HepG2 (cell line): ENCODE measurements around the gene ATP7B. TPM values are rescaled to one million over a fixed set of nuclear protein-coding genes. Genes with fewer than 3 reads are reported as not detected.

Source experiments
- ATAC-seq: fragments of 200-7000 bp; cut with Tn5 transposase; 3 replicates; pipeline ENCODE4 v1.9.1; 2020; ENCODE audit warnings: mild to moderate bottlenecking, moderate library complexity
- BruUV-seq: library from RNA; stranded (reverse); fragments of 400-500 nt; replicated peaks from 2 replicates; lab custom pipeline; 2021; lab: Mats Ljungman, UMichigan
- CTCF ChIA-PET: fragments of 300-600 bp; formaldehyde crosslinking; extraction: SDS; loops from one replicate; lab custom pipeline; 2021; ENCODE audit warnings: low total read pairs, inconsistent platforms, low intra/inter-chr PET ratio; lab: Yijun Ruan, JAX
- POLR2A ChIA-PET: fragments of 350-600 bp; sonication (Branson Sonifier 250); formaldehyde crosslinking; loops from one replicate; lab custom pipeline; 2020; ENCODE audit warnings: antibody characterized with exemption, inconsistent platforms; lab: Yijun Ruan, JAX
- DNase-seq: peaks from one replicate; pipeline ENCODE4 v3.0.0-alpha.2; 2015; ENCODE audit warnings: low spot score
- FAIRE-seq: peaks from 3 replicates; lab custom pipeline; 2011; peaks lifted over from hg19 to GRCh38; lab: Jason Lieb, UNC
- H2AFZ ChIP-seq: one replicate; pipeline ENCODE4 v1.6.1; 2011; ENCODE audit warnings: low read length, inconsistent platforms
- H3K27ac ChIP-seq: fragments of 300-600 bp; 3 replicates; pipeline ENCODE4 v1.8.0; 2011; ENCODE audit warnings: mixed run types, mild to moderate bottlenecking, mixed read lengths, low read length, inconsistent platforms; ENCODE audit not compliant: insufficient read depth; ENCODE audit errors: extremely low read length
- H3K27me3 ChIP-seq, 2 experiments: fragments of 200-600 bp in 1 of 2; 2 replicates in 1 of 2; 3 replicates in 1 of 2; pipeline versions ENCODE4 v1.6.0 to v1.8.0; 2011; ENCODE audit warnings: low read length in 2 of 2, mild to moderate bottlenecking in 2 of 2, moderate library complexity in 2 of 2, inconsistent platforms in 1 of 2; ENCODE audit not compliant: insufficient read depth in 2 of 2, control insufficient read depth in 1 of 2
- H3K36me3 ChIP-seq, 2 experiments: fragments of 200-600 bp in 1 of 2; replicated peaks in 1 of 2; 2 replicates in 1 of 2; 3 replicates in 1 of 2; pipeline versions ENCODE4 v1.5.1 to v1.8.0; 2011; ENCODE audit warnings: low read length in 2 of 2, inconsistent platforms in 1 of 2; ENCODE audit not compliant: insufficient read depth in 2 of 2, control insufficient read depth in 1 of 2
- H3K4me1 ChIP-seq: 2 replicates; pipeline ENCODE4 v1.5.1; 2012; ENCODE audit warnings: low read length, inconsistent platforms; ENCODE audit not compliant: insufficient read depth
- H3K4me2 ChIP-seq: 2 replicates; pipeline ENCODE4 v1.6.0; 2011; ENCODE audit warnings: low read depth, low read length, inconsistent platforms
- H3K4me3 ChIP-seq, 3 experiments: fragments of 200-600 bp in 1 of 3; sonication (generic), shearing (Covaris generic) in 1 of 3; replicated peaks in 1 of 3; 2 replicates each; pipeline ENCODE4 v1.5.1; 2011 to 2016; ENCODE audit warnings: low read length in 3 of 3, inconsistent platforms in 2 of 3, low read depth in 2 of 3, mild to moderate bottlenecking in 2 of 3, control low read depth in 1 of 3, mixed read lengths in 1 of 3; ENCODE audit not compliant: insufficient read depth in 1 of 3
- H3K79me2 ChIP-seq: one replicate; pipeline ENCODE4 v1.6.1; 2011; ENCODE audit warnings: low read length, inconsistent platforms; ENCODE audit not compliant: insufficient read depth
- H3K9ac ChIP-seq: 2 replicates; pipeline ENCODE4 v1.6.0; 2011; ENCODE audit warnings: mild to moderate bottlenecking, low read depth, low read length, inconsistent platforms; ENCODE audit not compliant: insufficient read depth
- H3K9me3 ChIP-seq: 2 replicates; pipeline ENCODE4 v1.5.1; 2012; ENCODE audit warnings: mild to moderate bottlenecking, low read length
- H4K20me1 ChIP-seq: 2 replicates; pipeline ENCODE4 v1.6.0; 2011; ENCODE audit warnings: inconsistent platforms, mild to moderate bottlenecking, low read length, moderate library complexity; ENCODE audit not compliant: insufficient read depth
- MZF1 ChIP-seq: sonication (generic); formaldehyde crosslinking; IDR thresholded peaks from 2 replicates; pipeline ENCODE4 v1.8.1; 2023; ENCODE audit warnings: mild to moderate bottlenecking, missing genetic modification reagents, borderline replicate concordance
- NFE2L2 ChIP-seq: fragments of 150-350 bp; IDR thresholded peaks from 2 replicates; pipeline ENCODE4 v1.6.1; 2014; ENCODE audit warnings: low read length
- PHF20 ChIP-seq: sonication (generic); formaldehyde crosslinking; IDR thresholded peaks from 2 replicates; pipeline ENCODE4 v1.5.0; 2020; ENCODE audit warnings: mild to moderate bottlenecking, missing genetic modification reagents
- SRF ChIP-seq: IDR thresholded peaks from 2 replicates; pipeline ENCODE4 v1.6.1; 2011; ENCODE audit warnings: mild to moderate bottlenecking, low read depth, low read length, moderate library complexity
- ZNF17 ChIP-seq: sonication (generic); formaldehyde crosslinking; IDR thresholded peaks from 2 replicates; pipeline ENCODE4 v1.5.0; 2020; ENCODE audit warnings: mild to moderate bottlenecking, missing genetic modification reagents
- ZNF230 ChIP-seq: sonication (generic); formaldehyde crosslinking; IDR thresholded peaks from 2 replicates; pipeline ENCODE4 v1.4.0; 2020; ENCODE audit warnings: mild to moderate bottlenecking, missing genetic modification reagents
- WGBS: methylation state at CpG from one replicate; pipeline ENCODE4 v1.1.6; 2017; ENCODE audit warnings: low lambda C conversion rate; 5-methylcytosine and 5-hydroxymethylcytosine counted together
- in situ Hi-C: cut with HindIII; loops from 2 replicates; pipeline ENCODE4 v1.10.0; 2017; ENCODE audit warnings: low pct_unique_long_range_greater_than_20kb; ENCODE audit not compliant: extremely low pct_ligation_motif_present
- intact Hi-C: fragments of 100-400 bp; cut with micrococcal nuclease; formaldehyde crosslinking; loops from one replicate; pipeline ENCODE4 v1.10.0; 2022; ENCODE audit not compliant: unreplicated experiment
- polyA plus RNA-seq, 8 experiments: library from polyadenylated mRNA; depleted of rRNA in 3 of 8; stranded (reverse) in 7 of 8; unstranded in 1 of 8; fragments of >200 nt; fragmentation: Illumina TruSeq in 4 of 8; extraction: Trizol in 4 of 8; gene quantifications; 2 replicates each; pipeline versions ENCODE4 v1.2.1 to v1.2.3, GENCODE V29; 2011 to 2016; ENCODE audit warnings: low read depth in 4 of 8, missing spikeins in 1 of 8, mixed read lengths in 1 of 8; ENCODE audit not compliant: insufficient read depth in 1 of 8
- total RNA-seq, 5 experiments: library from RNA; depleted of rRNA; stranded (reverse); fragments of >200 nt; fragmentation: Illumina TruSeq; extraction: Trizol; gene quantifications; 2 replicates each; pipeline ENCODE4 v1.2.3, GENCODE V29; 2016; ENCODE audit warnings: low read depth in 1 of 5
- TF ChIP-seq, protein P1 (sequence below): sonication (generic); formaldehyde crosslinking; IDR thresholded peaks from 2 replicates; pipeline ENCODE4 v1.4.0; 2020; ENCODE audit warnings: missing genetic modification reagents
- TF ChIP-seq, protein P2 (sequence below): sonication (generic); formaldehyde crosslinking; IDR thresholded peaks from 2 replicates; pipeline ENCODE4 v1.5.0; 2020; ENCODE audit warnings: mild to moderate bottlenecking, missing genetic modification reagents

The ATP7B gene
- total and polyA plus RNA-seq, 2 of the 13 experiments (the other 11 are each of a cell fraction or from before 2014, with no cell fraction given), result 31.8 to 57.4 TPM

DNA sequence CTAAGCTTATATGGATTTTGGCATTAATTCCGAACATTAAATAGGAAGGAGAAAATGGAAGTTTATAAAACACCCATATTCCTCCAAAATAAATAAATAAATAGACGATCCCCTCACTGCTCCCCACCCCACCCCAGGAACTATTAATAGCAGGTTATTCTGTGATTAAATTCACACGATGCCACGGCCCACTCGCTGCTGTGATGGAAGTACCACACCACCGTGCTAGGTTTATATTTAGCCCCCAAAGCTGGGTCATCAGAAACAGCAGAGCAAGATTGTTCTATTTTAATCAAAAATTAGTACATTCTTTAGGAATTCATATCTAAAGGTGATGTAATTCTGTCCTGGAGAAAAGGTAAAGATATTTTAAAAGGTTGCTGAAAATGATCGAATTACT is 84.1 kb downstream of the ATP7B start:
- no peaks in the 10 kb centered on the region for H3K9me3 ChIP-seq
- ATAC-seq (no peak), FAIRE-seq (no peak), DNase-seq (no peak)
- no peak overlapping the region for H3K27ac ChIP-seq
- H3K36me3 ChIP-seq, result peaks cover 10 to 57% of the 10 kb centered on the region in 2 experiments
- no peak overlapping the region for H3K4me3 ChIP-seq
- WGBS, result 98% methylated on average over 7 of the region's 7 CpGs
- in situ Hi-C loops (no loop called here), intact Hi-C loops (no loop called here)
- ChIA-PET POLR2A (no interaction called here), CTCF (no interaction called here)
- H3K4me1 ChIP-seq, result peaks cover 14% of the 10 kb centered on the region
- H3K4me2 ChIP-seq, result no peak overlapping the region
- no peak overlapping the region for H2AFZ ChIP-seq
- BruUV-seq, result no TSS peak
- H4K20me1 ChIP-seq, result no peaks in the 10 kb centered on the region
- no peak overlapping the region for H3K9ac ChIP-seq
- H3K27me3 ChIP-seq, result no peaks in the 10 kb centered on the region
- H3K79me2 ChIP-seq, result no peaks in the 10 kb centered on the region
- TF ChIP-seq PHF20 (no peak), ZNF17 (CRISPR knock-in tag) (no peak), NFE2L2 (no peak), ZNF230 (no peak), SRF (no peak), MZF1 (no peak)
- TF ChIP-seq, protein P1, sequence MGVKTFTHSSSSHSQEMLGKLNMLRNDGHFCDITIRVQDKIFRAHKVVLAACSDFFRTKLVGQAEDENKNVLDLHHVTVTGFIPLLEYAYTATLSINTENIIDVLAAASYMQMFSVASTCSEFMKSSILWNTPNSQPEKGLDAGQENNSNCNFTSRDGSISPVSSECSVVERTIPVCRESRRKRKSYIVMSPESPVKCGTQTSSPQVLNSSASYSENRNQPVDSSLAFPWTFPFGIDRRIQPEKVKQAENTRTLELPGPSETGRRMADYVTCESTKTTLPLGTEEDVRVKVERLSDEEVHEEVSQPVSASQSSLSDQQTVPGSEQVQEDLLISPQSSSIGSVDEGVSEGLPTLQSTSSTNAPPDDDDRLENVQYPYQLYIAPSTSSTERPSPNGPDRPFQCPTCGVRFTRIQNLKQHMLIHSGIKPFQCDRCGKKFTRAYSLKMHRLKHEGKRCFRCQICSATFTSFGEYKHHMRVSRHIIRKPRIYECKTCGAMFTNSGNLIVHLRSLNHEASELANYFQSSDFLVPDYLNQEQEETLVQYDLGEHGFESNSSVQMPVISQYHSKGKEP (CRISPR knock-in tag), result no peak
- TF ChIP-seq, protein P2, sequence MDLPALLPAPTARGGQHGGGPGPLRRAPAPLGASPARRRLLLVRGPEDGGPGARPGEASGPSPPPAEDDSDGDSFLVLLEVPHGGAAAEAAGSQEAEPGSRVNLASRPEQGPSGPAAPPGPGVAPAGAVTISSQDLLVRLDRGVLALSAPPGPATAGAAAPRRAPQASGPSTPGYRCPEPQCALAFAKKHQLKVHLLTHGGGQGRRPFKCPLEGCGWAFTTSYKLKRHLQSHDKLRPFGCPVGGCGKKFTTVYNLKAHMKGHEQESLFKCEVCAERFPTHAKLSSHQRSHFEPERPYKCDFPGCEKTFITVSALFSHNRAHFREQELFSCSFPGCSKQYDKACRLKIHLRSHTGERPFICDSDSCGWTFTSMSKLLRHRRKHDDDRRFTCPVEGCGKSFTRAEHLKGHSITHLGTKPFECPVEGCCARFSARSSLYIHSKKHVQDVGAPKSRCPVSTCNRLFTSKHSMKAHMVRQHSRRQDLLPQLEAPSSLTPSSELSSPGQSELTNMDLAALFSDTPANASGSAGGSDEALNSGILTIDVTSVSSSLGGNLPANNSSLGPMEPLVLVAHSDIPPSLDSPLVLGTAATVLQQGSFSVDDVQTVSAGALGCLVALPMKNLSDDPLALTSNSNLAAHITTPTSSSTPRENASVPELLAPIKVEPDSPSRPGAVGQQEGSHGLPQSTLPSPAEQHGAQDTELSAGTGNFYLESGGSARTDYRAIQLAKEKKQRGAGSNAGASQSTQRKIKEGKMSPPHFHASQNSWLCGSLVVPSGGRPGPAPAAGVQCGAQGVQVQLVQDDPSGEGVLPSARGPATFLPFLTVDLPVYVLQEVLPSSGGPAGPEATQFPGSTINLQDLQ (CRISPR knock-in tag), result no peak
